BLaER1 (cell line): ENCODE data around the gene CDH23.

Experiments used
- H3K27ac ChIP-seq: shearing (Covaris generic); formaldehyde crosslinking; 2 replicates; pipeline ENCODE4 v1.8.1; 2022
- H3K27me3 ChIP-seq: shearing (Covaris generic); formaldehyde crosslinking; 2 replicates; pipeline ENCODE4 v1.8.1; 2022
- H3K36me3 ChIP-seq: shearing (Covaris generic); formaldehyde crosslinking; 2 replicates; pipeline ENCODE4 v1.8.1; 2022
- H3K4me1 ChIP-seq: shearing (Covaris generic); formaldehyde crosslinking; 2 replicates; pipeline ENCODE4 v1.8.1; 2022
- H3K4me2 ChIP-seq: shearing (Covaris generic); formaldehyde crosslinking; 2 replicates; pipeline ENCODE4 v1.8.1; 2022
- H3K4me3 ChIP-seq: shearing (Covaris generic); formaldehyde crosslinking; 2 replicates; pipeline ENCODE4 v1.8.1; 2022
- H3K9ac ChIP-seq: shearing (Covaris generic); formaldehyde crosslinking; 2 replicates; pipeline ENCODE4 v1.8.1; 2022
- H3K9me3 ChIP-seq: shearing (Covaris generic); formaldehyde crosslinking; 2 replicates; pipeline ENCODE4 v1.8.1; 2022
- H4K20me1 ChIP-seq: shearing (Covaris generic); formaldehyde crosslinking; 2 replicates; pipeline ENCODE4 v1.8.1; 2022
- Cebpa-rat ChIP-seq: shearing (Covaris generic); IDR thresholded peaks from 2 replicates; pipeline ENCODE4 v1.8.1; 2022

Gene CDH23

DNA sequence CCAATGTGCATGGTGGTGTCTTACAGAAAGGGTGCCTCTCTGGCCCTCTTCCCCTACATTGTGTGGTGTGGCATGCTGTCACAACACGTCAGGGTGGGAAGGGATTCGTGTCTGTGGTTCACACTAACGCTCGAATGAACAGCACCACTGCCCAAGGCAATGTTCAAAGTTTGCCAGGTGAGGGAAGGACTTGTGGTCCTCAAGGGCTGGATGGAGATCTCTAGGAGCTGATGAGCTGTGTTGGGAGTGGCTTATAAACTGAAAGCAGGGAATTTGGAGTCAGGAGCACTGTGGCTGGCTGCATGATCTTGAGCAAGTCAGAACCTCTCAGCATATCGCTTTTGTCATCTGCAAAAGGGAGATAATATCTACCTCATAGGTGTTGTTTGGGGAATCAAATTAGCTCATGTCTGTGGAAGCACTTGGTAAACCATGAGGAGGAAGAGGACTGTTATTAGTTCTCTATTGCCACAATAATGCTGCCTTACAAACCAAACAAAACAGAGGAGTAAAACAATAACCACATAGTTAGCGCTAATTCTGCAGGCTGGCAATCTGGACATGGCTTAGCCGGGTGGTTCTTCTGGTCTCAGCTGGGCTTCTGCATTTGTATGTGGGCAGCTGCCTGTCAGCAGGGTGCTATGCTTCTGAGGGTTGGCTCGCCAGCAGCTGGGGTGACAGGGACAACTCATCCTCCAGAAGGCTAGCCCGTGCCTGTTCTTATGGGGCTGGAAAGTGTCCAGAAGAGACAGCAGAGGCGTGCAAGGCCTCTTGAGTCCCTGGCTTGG, 345.8 kb downstream of the CDH23 start:
- no peak overlapping the region for H3K27ac ChIP-seq
- no peak overlapping the region for H3K9ac ChIP-seq
- H4K20me1 ChIP-seq, result no peaks in the 10 kb centered on the region
- peaks cover 45% of the 10 kb centered on the region for H3K4me1 ChIP-seq
- H3K27me3 ChIP-seq, result no peaks in the 10 kb centered on the region
- no peaks in the 10 kb centered on the region for H3K36me3 ChIP-seq
- H3K9me3 ChIP-seq, result peaks cover 6% of the 10 kb centered on the region; the same call in 1 of the 2 replicates
- H3K4me3 ChIP-seq, result no peak overlapping the region
- no peak for TF ChIP-seq Cebpa-rat
- H3K4me2 ChIP-seq, result no peak overlapping the region

DNA sequence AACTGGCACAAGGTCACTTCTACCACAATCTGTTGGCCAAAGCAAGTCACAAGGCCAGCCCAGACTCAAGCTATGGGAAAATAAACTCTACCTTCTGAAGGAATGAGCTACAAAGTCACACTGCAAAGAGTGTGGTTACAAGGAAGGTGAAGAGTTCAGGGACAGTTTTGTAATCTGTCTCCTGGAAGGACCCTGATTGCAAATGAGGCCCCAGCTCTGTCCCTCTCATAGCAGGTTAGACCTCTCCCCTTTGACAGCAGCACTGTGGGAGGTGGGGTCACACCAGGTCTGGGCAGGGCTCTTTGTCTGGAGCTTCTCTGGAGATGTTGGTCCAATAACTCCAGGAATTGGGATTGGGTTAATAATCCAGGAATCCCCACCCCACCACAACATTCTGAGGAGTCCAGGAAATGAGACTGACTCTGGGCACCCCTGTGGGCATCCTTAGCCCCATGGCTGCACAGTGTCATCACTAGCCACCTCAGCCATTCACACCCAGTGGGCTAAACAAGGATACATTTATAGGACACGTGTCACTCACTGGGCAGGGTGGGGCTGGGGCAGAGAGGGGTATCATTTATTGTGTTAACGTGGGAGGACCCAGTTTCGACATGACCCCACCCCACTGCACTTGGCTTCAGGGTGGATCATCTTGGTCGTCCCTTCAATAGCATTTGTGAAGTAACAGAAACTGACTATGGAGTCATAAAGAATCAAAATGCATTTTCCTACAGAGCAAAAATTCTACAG, 346.5 kb downstream of the CDH23 start:
- Histone ChIP-seq H4K20me1 (no peaks in the 10 kb centered on the region), H3K4me1 (peaks cover 49% of the 10 kb centered on the region), H3K9ac (no peak overlapping the region), H3K36me3 (no peaks in the 10 kb centered on the region), H3K9me3 (peaks cover 6% of the 10 kb centered on the region; the same call in 1 of the 2 replicates), H3K27ac (no peak overlapping the region), H3K4me3 (no peak overlapping the region), H3K4me2 (no peak overlapping the region), H3K27me3 (no peaks in the 10 kb centered on the region)
- TF ChIP-seq Cebpa-rat, result no peak

GRCh38 chr10:71743866-71744265, 347.1 kb downstream of the CDH23 start:
- Histone ChIP-seq H3K4me3 (no peak overlapping the region), H3K36me3 (no peaks in the 10 kb centered on the region), H3K4me1 (peaks cover 54% of the 10 kb centered on the region), H3K9ac (no peak overlapping the region), H3K9me3 (peaks cover 6% of the 10 kb centered on the region; the same call in 1 of the 2 replicates), H3K27ac (no peak overlapping the region), H4K20me1 (no peaks in the 10 kb centered on the region), H3K27me3 (no peaks in the 10 kb centered on the region), H3K4me2 (no peak overlapping the region)
- TF ChIP-seq Cebpa-rat, result no peak

- peaks cover 66% of the 10 kb centered on the region for H3K4me1 ChIP-seq
- no peak for TF ChIP-seq Cebpa-rat
- peaks cover 6% of the 10 kb centered on the region; the same call in 1 of the 2 replicates for H3K9me3 ChIP-seq
- H3K4me2 ChIP-seq, result peak overlapping the region; percentile 95
- H4K20me1 ChIP-seq, result no peaks in the 10 kb centered on the region
- no peak overlapping the region for H3K9ac ChIP-seq
- H3K4me3 ChIP-seq, result no peak overlapping the region
- H3K27me3 ChIP-seq, result no peaks in the 10 kb centered on the region
- H3K27ac ChIP-seq, result peak overlapping the region; percentile 96
- H3K36me3 ChIP-seq, result no peaks in the 10 kb centered on the region
Measured at GRCh38 chr10:71744897-71745663, 348.4 kb downstream of the CDH23 start.

DNA sequence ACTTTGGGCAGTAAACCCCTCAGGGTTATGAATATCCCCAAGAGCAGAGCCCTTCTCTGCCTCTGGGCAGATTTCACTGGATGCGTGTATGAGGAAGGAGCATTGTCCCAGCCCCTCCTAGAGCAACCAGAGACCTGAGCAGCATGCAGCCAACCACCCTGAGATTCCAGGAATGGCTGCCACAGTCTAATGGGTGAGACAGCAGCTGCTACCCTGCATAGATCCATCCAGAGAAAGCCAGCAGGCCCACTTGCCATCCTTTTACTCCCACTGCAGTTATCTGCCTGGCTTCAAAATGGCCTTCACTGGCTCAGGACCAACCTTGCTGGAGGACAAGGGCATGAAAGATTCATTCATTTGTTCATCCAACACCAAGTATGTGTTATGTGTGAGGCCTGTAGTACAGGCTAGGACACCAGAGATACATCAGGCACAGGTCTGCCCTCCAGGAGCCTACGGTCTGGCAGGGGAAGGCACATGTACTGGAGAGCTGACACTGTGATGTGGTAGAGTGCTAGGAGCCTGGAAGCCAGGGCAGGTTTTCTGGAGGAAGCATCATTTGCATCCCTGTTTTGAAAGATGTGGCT, 349.0 kb downstream of the CDH23 start:
- H3K4me2 ChIP-seq, result peak overlapping the region; percentile 95
- no peaks in the 10 kb centered on the region for H3K27me3 ChIP-seq
- no peaks in the 10 kb centered on the region for H3K36me3 ChIP-seq
- H3K9me3 ChIP-seq, result peaks cover 6% of the 10 kb centered on the region; the same call in 1 of the 2 replicates
- no peak overlapping the region for H3K9ac ChIP-seq
- TF ChIP-seq Cebpa-rat, result no peak
- peak overlapping the region; percentile 96 for H3K27ac ChIP-seq
- H3K4me1 ChIP-seq, result peaks cover 66% of the 10 kb centered on the region
- no peaks in the 10 kb centered on the region for H4K20me1 ChIP-seq
- H3K4me3 ChIP-seq, result no peak overlapping the region

DNA sequence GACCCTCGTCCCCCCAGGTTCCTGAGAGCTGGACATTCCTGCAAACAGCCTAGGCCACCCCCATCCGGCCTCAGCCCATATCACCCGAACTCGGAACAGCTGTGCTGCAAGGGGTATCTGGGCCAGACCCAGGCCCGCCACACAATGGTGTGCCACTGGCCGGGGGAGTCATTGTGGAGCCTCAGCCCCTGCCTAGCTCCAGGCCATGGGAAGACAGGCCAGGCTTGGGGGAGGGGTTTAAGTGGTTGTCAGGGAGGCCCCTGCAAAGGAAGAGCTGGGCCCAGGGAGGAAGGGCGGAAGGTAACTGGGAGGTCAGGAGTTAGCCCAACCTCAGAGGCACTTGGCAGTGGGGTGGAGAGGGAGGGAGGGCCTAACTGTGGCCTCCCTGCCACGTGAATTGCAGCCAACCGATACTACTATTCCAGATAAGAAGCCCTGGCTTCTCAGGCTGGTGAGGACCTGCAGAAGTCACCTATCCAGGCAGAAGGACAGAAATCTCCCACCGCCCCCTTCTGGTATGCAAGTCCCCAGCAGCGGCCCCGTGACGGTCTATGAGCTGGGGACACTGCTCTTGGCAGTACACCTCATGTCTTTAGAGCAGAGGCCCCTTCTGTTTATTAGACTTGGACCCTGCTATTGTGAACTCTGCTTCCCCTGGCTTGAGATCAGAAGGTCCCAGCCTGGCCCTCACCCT, 349.8 kb downstream of the CDH23 start:
- Histone ChIP-seq H3K9me3 (peaks cover 6% of the 10 kb centered on the region; the same call in 1 of the 2 replicates), H3K4me3 (no peak overlapping the region), H3K4me2 (peak overlapping the region; percentile 95), H4K20me1 (no peaks in the 10 kb centered on the region), H3K4me1 (peaks cover 66% of the 10 kb centered on the region), H3K27ac (peak overlapping the region; percentile 96), H3K27me3 (no peaks in the 10 kb centered on the region), H3K36me3 (no peaks in the 10 kb centered on the region), H3K9ac (peak overlapping the region; percentile 77; the same call in 1 of the 2 replicates)
- no peak for TF ChIP-seq Cebpa-rat

GRCh38 chr10:71747039-71747531, 350.4 kb downstream of the CDH23 start:
- Histone ChIP-seq H3K4me1 (peaks cover 69% of the 10 kb centered on the region), H3K4me2 (peak overlapping the region; percentile 95), H3K27me3 (no peaks in the 10 kb centered on the region), H3K9me3 (peaks cover 6% of the 10 kb centered on the region; the same call in 1 of the 2 replicates), H3K27ac (peak overlapping the region; percentile 96), H4K20me1 (no peaks in the 10 kb centered on the region), H3K4me3 (no peak overlapping the region), H3K36me3 (no peaks in the 10 kb centered on the region), H3K9ac (peak overlapping the region; percentile 77; the same call in 1 of the 2 replicates)
- TF ChIP-seq Cebpa-rat, result no peak

- Histone ChIP-seq H3K4me1 (peaks cover 76% of the 10 kb centered on the region), H3K9ac (peak overlapping the region; percentile 77), H4K20me1 (no peaks in the 10 kb centered on the region), H3K9me3 (peaks cover 3% of the 10 kb centered on the region; the same call in 1 of the 2 replicates), H3K4me3 (0 out of 2 replicates have a peak overlapping the region, but pooled peaks have one; percentile 9), H3K27me3 (no peaks in the 10 kb centered on the region), H3K27ac (peak overlapping the region; percentile 96), H3K4me2 (peak overlapping the region; percentile 95), H3K36me3 (no peaks in the 10 kb centered on the region)
- no peak for TF ChIP-seq Cebpa-rat
Measured at GRCh38 chr10:71747551-71748523, 351.1 kb downstream of the CDH23 start.
